ENCODE measurements around the gene ATMIN. TPM values are rescaled to one million over a fixed set of nuclear protein-coding genes. Genes with fewer than 3 reads are reported as not detected.

Gene ATMIN
- total and polyA plus RNA-seq, 2 donors (not counting 1 experiment from before 2014, with no cell fraction given): 43.8 to 52.8 TPM

GRCh38 chr16:80997139-80997798 lies 38.4 kb upstream of the ATMIN start:
- peak overlapping the region; percentile 9 for H3K4me2 ChIP-seq (ENCODE audit: extremely low read depth, insufficient read depth, low read length)
- H3K79me2 ChIP-seq (ENCODE audit: control insufficient read depth, insufficient read depth, low read length): peaks cover 82% of the 10 kb centered on the region
- H4K20me1 ChIP-seq (ENCODE audit: control insufficient read depth, extremely low read depth, insufficient read depth, low read length): no peaks in the 10 kb centered on the region
- TF ChIP-seq EZH2 (IDR thresholded peaks at IDR 0.05; ENCODE audit: low read length, missing control alignments): no peak
- no peaks in the 10 kb centered on the region for H3K27me3 ChIP-seq (ENCODE audit: control insufficient read depth, insufficient read depth, low read length)
- H3K9ac ChIP-seq (ENCODE audit: insufficient read depth, low read length): no peak overlapping the region
- H3K36me3 ChIP-seq (ENCODE audit: control insufficient read depth, insufficient read depth, low read length): no peaks in the 10 kb centered on the region
- H3K27ac ChIP-seq (ENCODE audit: insufficient read depth, low read length): no peak overlapping the region
- H3K9me3 ChIP-seq (ENCODE audit: control insufficient read depth, insufficient read depth, low read depth, low read length): no peaks in the 10 kb centered on the region
- peaks cover 10% of the 10 kb centered on the region for H3K4me1 ChIP-seq (ENCODE audit: control insufficient read depth, extremely low read depth, insufficient read depth, low read length)
- peak overlapping the region in 1 of 4 experiments; percentile 28 for H3K4me3 ChIP-seq (replicated peaks in 1 of 4; ENCODE audit: control extremely low read depth in 1 of 4, insufficient read depth in 1 of 4, low read depth in 3 of 4, low read length in 4 of 4)
- H2AFZ ChIP-seq (ENCODE audit: low read length): no peak overlapping the region
- DNase-seq (ENCODE audit: low read depth in 2 of 2): peak; percentile 12 to 53

DNA sequence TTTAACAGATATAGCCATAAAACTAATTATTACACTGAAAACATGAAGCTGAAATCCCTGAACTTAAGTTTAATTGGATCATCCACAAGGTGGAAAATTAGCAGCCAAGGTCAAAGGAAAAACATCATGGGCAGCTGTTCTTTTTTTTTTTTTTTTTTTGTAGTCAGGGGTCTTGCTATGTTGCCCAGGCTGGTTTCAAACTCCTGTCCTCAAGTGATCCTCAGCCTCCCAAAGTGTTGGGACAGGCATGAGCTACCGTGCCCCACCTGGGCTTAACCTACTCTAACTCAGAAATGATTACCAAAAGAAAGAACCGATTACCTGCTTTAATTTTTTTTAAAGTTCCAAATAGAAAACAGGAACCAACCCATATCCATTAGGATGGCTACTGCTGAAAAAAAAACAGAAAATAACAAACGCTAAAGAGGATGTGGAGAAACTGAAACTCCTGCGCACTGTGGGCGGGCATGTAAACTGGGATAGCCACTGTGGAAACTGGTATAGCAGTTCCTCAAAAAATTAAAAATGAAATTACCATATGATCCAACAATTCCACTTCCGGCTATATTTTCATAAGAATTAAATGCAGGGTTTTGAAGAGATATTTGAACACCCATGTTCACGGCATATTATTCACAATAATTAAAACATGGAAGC lies 37.5 kb upstream of the ATMIN start:
- TF ChIP-seq EZH2 (IDR thresholded peaks at IDR 0.05; ENCODE audit: low read length, missing control alignments): no peak
- TF ChIP-seq, protein P1, sequence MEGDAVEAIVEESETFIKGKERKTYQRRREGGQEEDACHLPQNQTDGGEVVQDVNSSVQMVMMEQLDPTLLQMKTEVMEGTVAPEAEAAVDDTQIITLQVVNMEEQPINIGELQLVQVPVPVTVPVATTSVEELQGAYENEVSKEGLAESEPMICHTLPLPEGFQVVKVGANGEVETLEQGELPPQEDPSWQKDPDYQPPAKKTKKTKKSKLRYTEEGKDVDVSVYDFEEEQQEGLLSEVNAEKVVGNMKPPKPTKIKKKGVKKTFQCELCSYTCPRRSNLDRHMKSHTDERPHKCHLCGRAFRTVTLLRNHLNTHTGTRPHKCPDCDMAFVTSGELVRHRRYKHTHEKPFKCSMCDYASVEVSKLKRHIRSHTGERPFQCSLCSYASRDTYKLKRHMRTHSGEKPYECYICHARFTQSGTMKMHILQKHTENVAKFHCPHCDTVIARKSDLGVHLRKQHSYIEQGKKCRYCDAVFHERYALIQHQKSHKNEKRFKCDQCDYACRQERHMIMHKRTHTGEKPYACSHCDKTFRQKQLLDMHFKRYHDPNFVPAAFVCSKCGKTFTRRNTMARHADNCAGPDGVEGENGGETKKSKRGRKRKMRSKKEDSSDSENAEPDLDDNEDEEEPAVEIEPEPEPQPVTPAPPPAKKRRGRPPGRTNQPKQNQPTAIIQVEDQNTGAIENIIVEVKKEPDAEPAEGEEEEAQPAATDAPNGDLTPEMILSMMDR (conservative IDR thresholded peaks at IDR 0.05 in 1 of 2, IDR thresholded peaks at IDR 0.05 in 1 of 2; ENCODE audit: low read depth in 1 of 2, low read length in 2 of 2): no peak
- H3K4me3 ChIP-seq (replicated peaks in 1 of 4; ENCODE audit: control extremely low read depth in 1 of 4, insufficient read depth in 1 of 4, low read depth in 3 of 4, low read length in 4 of 4): no peak overlapping the region
- DNase-seq (ENCODE audit: low read depth in 2 of 2): no peak
- no peak overlapping the region for H3K27ac ChIP-seq (ENCODE audit: insufficient read depth, low read length)
- H3K9me3 ChIP-seq (ENCODE audit: control insufficient read depth, insufficient read depth, low read depth, low read length): no peaks in the 10 kb centered on the region
- H3K9ac ChIP-seq (ENCODE audit: insufficient read depth, low read length): no peak overlapping the region
- H3K27me3 ChIP-seq (ENCODE audit: control insufficient read depth, insufficient read depth, low read length): no peaks in the 10 kb centered on the region
- no peaks in the 10 kb centered on the region for H3K36me3 ChIP-seq (ENCODE audit: control insufficient read depth, insufficient read depth, low read length)
- H3K79me2 ChIP-seq (ENCODE audit: control insufficient read depth, insufficient read depth, low read length): peaks cover 83% of the 10 kb centered on the region
- H2AFZ ChIP-seq (ENCODE audit: low read length): no peak overlapping the region
- H3K4me2 ChIP-seq (ENCODE audit: extremely low read depth, insufficient read depth, low read length): no peak overlapping the region
- H4K20me1 ChIP-seq (ENCODE audit: control insufficient read depth, extremely low read depth, insufficient read depth, low read length): no peaks in the 10 kb centered on the region
- H3K4me1 ChIP-seq (ENCODE audit: control insufficient read depth, extremely low read depth, insufficient read depth, low read length): peaks cover 9% of the 10 kb centered on the region

GRCh38 chr16:81000873-81001272 lies 34.8 kb upstream of the ATMIN start:
- no peak overlapping the region for H3K27ac ChIP-seq (ENCODE audit: insufficient read depth, low read length)
- H3K9ac ChIP-seq (ENCODE audit: insufficient read depth, low read length): no peak overlapping the region
- H3K9me3 ChIP-seq (ENCODE audit: control insufficient read depth, insufficient read depth, low read depth, low read length): no peaks in the 10 kb centered on the region

More at GRCh38 chr16:81000873-81001272, 34.8 kb upstream of the ATMIN start:
- Histone ChIP-seq H3K4me2 (ENCODE audit: extremely low read depth, insufficient read depth, low read length) (no peak overlapping the region), H2AFZ (ENCODE audit: low read length) (no peak overlapping the region), H4K20me1 (ENCODE audit: control insufficient read depth, extremely low read depth, insufficient read depth, low read length) (no peaks in the 10 kb centered on the region), H3K79me2 (ENCODE audit: control insufficient read depth, insufficient read depth, low read length) (peaks cover 91% of the 10 kb centered on the region), H3K4me1 (ENCODE audit: control insufficient read depth, extremely low read depth, insufficient read depth, low read length) (peaks cover 2% of the 10 kb centered on the region), H3K4me3 (replicated peaks in 1 of 4; ENCODE audit: control extremely low read depth in 1 of 4, insufficient read depth in 1 of 4, low read depth in 3 of 4, low read length in 4 of 4) (no peak overlapping the region), H3K36me3 (ENCODE audit: control insufficient read depth, insufficient read depth, low read length) (no peaks in the 10 kb centered on the region), H3K27me3 (ENCODE audit: control insufficient read depth, insufficient read depth, low read length) (no peaks in the 10 kb centered on the region)
- TF ChIP-seq EZH2 (IDR thresholded peaks at IDR 0.05; ENCODE audit: low read length, missing control alignments): no peak
- TF ChIP-seq, protein P1 (conservative IDR thresholded peaks at IDR 0.05 in 1 of 2, IDR thresholded peaks at IDR 0.05 in 1 of 2; ENCODE audit: low read depth in 1 of 2, low read length in 2 of 2): no peak
- DNase-seq (ENCODE audit: low read depth in 2 of 2): no peak
